WERI-Rb-1 (cell line): Measurements from ENCODE around the gene CAAP1.

Source experiments
- DNase-seq: peaks from one replicate; pipeline ENCODE4 v3.0.0-alpha.2; 2020
- H3K27ac ChIP-seq: fragments of 250-450 bp; sonication (Bioruptor Pico); 2 replicates; pipeline ENCODE4 v1.5.1; 2020; ENCODE audit warnings: mild to moderate bottlenecking, moderate library complexity
- H3K27me3 ChIP-seq: fragments of 250-450 bp; sonication (Bioruptor Pico); 2 replicates; pipeline ENCODE4 v1.5.1; 2021; ENCODE audit warnings: mild to moderate bottlenecking, low read depth, moderate library complexity; ENCODE audit not compliant: insufficient read depth, severe bottlenecking
- H3K36me3 ChIP-seq: fragments of 250-450 bp; sonication (Bioruptor Pico); 2 replicates; pipeline ENCODE4 v1.5.1; 2020; ENCODE audit warnings: mild to moderate bottlenecking, moderate library complexity
- H3K4me3 ChIP-seq: 2 replicates; pipeline ENCODE4 v1.5.1; 2011; ENCODE audit warnings: low read depth, mild to moderate bottlenecking, control low read depth, low read length
- H3K9me3 ChIP-seq: fragments of 250-450 bp; sonication (Bioruptor Pico); 2 replicates; pipeline ENCODE4 v1.5.1; 2021; ENCODE audit warnings: mild to moderate bottlenecking, moderate library complexity; ENCODE audit not compliant: severe bottlenecking
- CTCF ChIP-seq: IDR thresholded peaks from 2 replicates; pipeline ENCODE4 v1.5.1; 2011; ENCODE audit warnings: low read depth, mild to moderate bottlenecking, control low read depth, inconsistent platforms, low read length

Gene CAAP1

GRCh38 chr9:26802921-26803320, 89.7 kb downstream of the CAAP1 start:
- Histone ChIP-seq H3K9me3 (no peaks in the 10 kb centered on the region), H3K4me3 (no peak overlapping the region), H3K27me3 (no peaks in the 10 kb centered on the region), H3K36me3 (no peaks in the 10 kb centered on the region), H3K27ac (no peak overlapping the region)
- DNase-seq: no peak
- no peak for TF ChIP-seq CTCF

DNA sequence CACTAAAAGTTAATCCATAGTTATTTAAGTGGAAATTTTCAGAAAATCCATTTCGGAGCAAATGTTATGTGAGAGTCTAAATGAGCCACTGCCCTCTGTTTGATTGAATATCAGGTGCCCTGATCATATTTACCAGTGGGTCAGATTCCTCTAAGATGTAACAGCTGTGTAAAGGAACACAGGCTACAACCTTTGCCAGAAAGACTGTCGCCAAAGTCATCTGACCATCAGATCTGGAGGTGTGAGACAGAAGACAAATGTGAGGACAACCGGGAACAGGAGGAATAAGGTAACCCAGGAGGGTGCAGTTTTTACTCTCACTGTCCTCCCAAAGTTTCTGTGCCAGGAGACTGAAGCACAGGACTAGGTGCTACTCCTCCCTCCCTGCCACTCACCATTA, 90.8 kb downstream of the CAAP1 start:
- Histone ChIP-seq H3K27me3 (no peaks in the 10 kb centered on the region), H3K9me3 (no peaks in the 10 kb centered on the region), H3K4me3 (no peak overlapping the region), H3K27ac (no peak overlapping the region), H3K36me3 (no peaks in the 10 kb centered on the region)
- DNase-seq: no peak
- no peak for TF ChIP-seq CTCF

- no peaks in the 10 kb centered on the region for H3K36me3 ChIP-seq
- no peaks in the 10 kb centered on the region for H3K27me3 ChIP-seq
- no peak overlapping the region for H3K27ac ChIP-seq
- TF ChIP-seq CTCF: no peak
- no peak for DNase-seq
- H3K4me3 ChIP-seq: no peak overlapping the region
- no peaks in the 10 kb centered on the region for H3K9me3 ChIP-seq
Measured at GRCh38 chr9:26800322-26800721, 92.3 kb downstream of the CAAP1 start.

- DNase-seq: no peak
- no peaks in the 10 kb centered on the region for H3K36me3 ChIP-seq
- no peak for TF ChIP-seq CTCF
- H3K27ac ChIP-seq: no peak overlapping the region
- no peaks in the 10 kb centered on the region for H3K9me3 ChIP-seq
- H3K4me3 ChIP-seq: no peak overlapping the region
- H3K27me3 ChIP-seq: no peaks in the 10 kb centered on the region
Measured at GRCh38 chr9:26791274-26791673, 101.3 kb downstream of the CAAP1 start.
